GM12878 (cell line): ENCODE measurements around the gene PSMB7. TPM values are rescaled to one million over a fixed set of nuclear protein-coding genes. Genes with fewer than 3 reads are reported as not detected.

ENCODE experiments used
- BCL11A ChIP-seq: IDR thresholded peaks from 2 replicates; pipeline ENCODE4 v1.6.1; 2011; ENCODE audit warnings: low read depth, low read length
- HDGF ChIP-seq: fragments of 450-650 bp; IDR thresholded peaks from 2 replicates; pipeline ENCODE4 v1.6.1; 2016; ENCODE audit warnings: antibody characterized with exemption
- MEF2A ChIP-seq: IDR thresholded peaks from 2 replicates; pipeline ENCODE4 v1.6.1; 2011; ENCODE audit warnings: low read depth, mild to moderate bottlenecking, low read length, moderate library complexity; ENCODE audit not compliant: insufficient read depth
- NFIC ChIP-seq: IDR thresholded peaks from 2 replicates; pipeline ENCODE4 v1.6.1; 2012; ENCODE audit warnings: low read depth, mild to moderate bottlenecking, inconsistent platforms, low read length, moderate library complexity
- REST ChIP-seq: IDR thresholded peaks from 2 replicates; pipeline ENCODE4 v1.6.1; 2012; ENCODE audit warnings: mild to moderate bottlenecking, low read depth, low read length
- SMAD1 ChIP-seq: fragments of 450-650 bp; IDR thresholded peaks from 2 replicates; pipeline ENCODE4 v1.6.1; 2018; ENCODE audit warnings: mild to moderate bottlenecking, low read depth; ENCODE audit not compliant: partially characterized antibody
- TCF7 ChIP-seq: IDR thresholded peaks from 2 replicates; pipeline ENCODE4 v1.6.1; 2014; ENCODE audit warnings: antibody characterized with exemption, borderline replicate concordance
- YY1 ChIP-seq: IDR thresholded peaks from 2 replicates; pipeline ENCODE4 v1.6.1; 2011; ENCODE audit warnings: low read depth, mild to moderate bottlenecking, low read length
- ZBTB40 ChIP-seq: fragments of 450-650 bp; IDR thresholded peaks from 2 replicates; pipeline ENCODE4 v1.6.1; 2016; ENCODE audit warnings: mild to moderate bottlenecking, moderate library complexity, borderline replicate concordance
- ZSCAN29 ChIP-seq: fragments of 450-650 bp; IDR thresholded peaks from 2 replicates; pipeline ENCODE4 v1.6.1; 2017; ENCODE audit warnings: mild to moderate bottlenecking, moderate library complexity
- polyA plus RNA-seq, 11 experiments: library from polyadenylated mRNA; depleted of rRNA in 4 of 11; unstranded in 6 of 11; stranded (reverse) in 5 of 11; fragments of >200 nt; fragmentation: Nextera tagmentation in 4 of 11; fragmentation: Illumina TruSeq in 1 of 11; extraction: Ambion mirVana in 4 of 11; extraction: Trizol in 1 of 11; gene quantifications; 1 replicate in 1 of 11; 2 replicates in 10 of 11; pipeline versions ENCODE4 v1.2.1 to v1.2.3, GENCODE V29; 2011 to 2016; ENCODE audit warnings: inconsistent platforms in 2 of 11, missing spikeins in 2 of 11, low read depth in 1 of 11
- total RNA-seq, 4 experiments: library from RNA; depleted of rRNA in 3 of 4; stranded (reverse); fragments of >200 nt in 3 of 4; fragmentation: Illumina TruSeq in 1 of 4; extraction: Trizol in 1 of 4; gene quantifications; 2 replicates each; pipeline versions ENCODE4 v1.2.1 to v1.2.3, GENCODE V29; 2013 to 2021

The PSMB7 gene
- total and polyA plus RNA-seq, 10 of the 15 experiments (the other 5 are each of a cell fraction or from before 2014, with no cell fraction given): 174 to 564 (median 268) TPM

GRCh38 chr9:124323904-124324303 is 91.3 kb downstream of the PSMB7 start (continued):
- no peak for TF ChIP-seq ZBTB40
- no peak for TF ChIP-seq BCL11A
- no peak for TF ChIP-seq ZSCAN29
- TF ChIP-seq TCF7: no peak
- no peak for TF ChIP-seq HDGF
- TF ChIP-seq NFIC: no peak
- TF ChIP-seq REST: no peak
- TF ChIP-seq MEF2A: no peak
- no peak for TF ChIP-seq YY1
- no peak for TF ChIP-seq SMAD1
